ENCODE data around the gene SNTG2.

The SNTG2 gene

GRCh38 chr2:1309507-1309906 is 358.9 kb downstream of the SNTG2 start:
- no peaks in the 10 kb centered on the region for H3K36me3 ChIP-seq (ENCODE audit: insufficient read depth, low read length)
- peaks cover 4% of the 10 kb centered on the region; the same call in 1 of the 2 replicates for H3K4me1 ChIP-seq (ENCODE audit: insufficient read depth, low read length)
- no peaks in the 10 kb centered on the region for H3K9me3 ChIP-seq (ENCODE audit: control insufficient read depth, insufficient read depth, low read length)
- H3K9ac ChIP-seq (ENCODE audit: low read depth, low read length), result no peak overlapping the region

GRCh38 chr2:1310202-1310601 is 359.6 kb downstream of the SNTG2 start:
- Histone ChIP-seq H3K9ac (ENCODE audit: low read depth, low read length) (no peak overlapping the region), H3K36me3 (ENCODE audit: insufficient read depth, low read length) (no peaks in the 10 kb centered on the region), H3K4me1 (ENCODE audit: insufficient read depth, low read length) (peaks cover 4% of the 10 kb centered on the region; the same call in 1 of the 2 replicates), H3K9me3 (ENCODE audit: control insufficient read depth, insufficient read depth, low read length) (no peaks in the 10 kb centered on the region)

GRCh38 chr2:1310866-1311265 is 360.2 kb downstream of the SNTG2 start:
- no peaks in the 10 kb centered on the region for H3K36me3 ChIP-seq (ENCODE audit: insufficient read depth, low read length)
- H3K9me3 ChIP-seq (ENCODE audit: control insufficient read depth, insufficient read depth, low read length), result no peaks in the 10 kb centered on the region
- peaks cover 4% of the 10 kb centered on the region; the same call in 1 of the 2 replicates for H3K4me1 ChIP-seq (ENCODE audit: insufficient read depth, low read length)
- no peak overlapping the region for H3K9ac ChIP-seq (ENCODE audit: low read depth, low read length)

- Histone ChIP-seq H3K9ac (ENCODE audit: low read depth, low read length) (no peak overlapping the region), H3K4me1 (ENCODE audit: insufficient read depth, low read length) (peaks cover 4% of the 10 kb centered on the region; the same call in 1 of the 2 replicates), H3K36me3 (ENCODE audit: insufficient read depth, low read length) (no peaks in the 10 kb centered on the region), H3K9me3 (ENCODE audit: control insufficient read depth, insufficient read depth, low read length) (no peaks in the 10 kb centered on the region)
Measured at GRCh38 chr2:1313240-1313924, 362.7 kb downstream of the SNTG2 start.

GRCh38 chr2:1314254-1314653 is 363.6 kb downstream of the SNTG2 start:
- H3K9ac ChIP-seq (ENCODE audit: low read depth, low read length), result no peak overlapping the region
- H3K36me3 ChIP-seq (ENCODE audit: insufficient read depth, low read length), result no peaks in the 10 kb centered on the region
- H3K9me3 ChIP-seq (ENCODE audit: control insufficient read depth, insufficient read depth, low read length), result no peaks in the 10 kb centered on the region
- H3K4me1 ChIP-seq (ENCODE audit: insufficient read depth, low read length), result peaks cover 2% of the 10 kb centered on the region; the same call in 1 of the 2 replicates

GRCh38 chr2:1318366-1319009 is 367.8 kb downstream of the SNTG2 start:
- no peaks in the 10 kb centered on the region for H3K36me3 ChIP-seq (ENCODE audit: insufficient read depth, low read length)
- no peak overlapping the region for H3K9ac ChIP-seq (ENCODE audit: low read depth, low read length)
- H3K4me1 ChIP-seq (ENCODE audit: insufficient read depth, low read length), result no peaks in the 10 kb centered on the region
- no peaks in the 10 kb centered on the region for H3K9me3 ChIP-seq (ENCODE audit: control insufficient read depth, insufficient read depth, low read length)

GRCh38 chr2:1319393-1319792 is 368.7 kb downstream of the SNTG2 start:
- Histone ChIP-seq H3K9me3 (ENCODE audit: control insufficient read depth, insufficient read depth, low read length) (no peaks in the 10 kb centered on the region), H3K36me3 (ENCODE audit: insufficient read depth, low read length) (no peaks in the 10 kb centered on the region), H3K9ac (ENCODE audit: low read depth, low read length) (no peak overlapping the region), H3K4me1 (ENCODE audit: insufficient read depth, low read length) (no peaks in the 10 kb centered on the region)

GRCh38 chr2:1321321-1321720 is 370.7 kb downstream of the SNTG2 start:
- no peak overlapping the region for H3K9ac ChIP-seq (ENCODE audit: low read depth, low read length)
- H3K36me3 ChIP-seq (ENCODE audit: insufficient read depth, low read length), result no peaks in the 10 kb centered on the region
- H3K4me1 ChIP-seq (ENCODE audit: insufficient read depth, low read length), result no peaks in the 10 kb centered on the region

GRCh38 chr2:1324884-1325283 is 374.2 kb downstream of the SNTG2 start:
- H3K4me1 ChIP-seq (ENCODE audit: insufficient read depth, low read length), result no peaks in the 10 kb centered on the region

More at GRCh38 chr2:1321321-1321720, 370.7 kb downstream of the SNTG2 start:
- no peaks in the 10 kb centered on the region for H3K9me3 ChIP-seq (ENCODE audit: control insufficient read depth, insufficient read depth, low read length)

GRCh38 chr2:1328684-1329083 is 378.0 kb downstream of the SNTG2 start:
- Histone ChIP-seq H3K9me3 (ENCODE audit: control insufficient read depth, insufficient read depth, low read length) (no peaks in the 10 kb centered on the region), H3K36me3 (ENCODE audit: insufficient read depth, low read length) (no peaks in the 10 kb centered on the region), H3K9ac (ENCODE audit: low read depth, low read length) (no peak overlapping the region)

More at GRCh38 chr2:1324884-1325283, 374.2 kb downstream of the SNTG2 start:
- no peak overlapping the region for H3K9ac ChIP-seq (ENCODE audit: low read depth, low read length)
- no peaks in the 10 kb centered on the region for H3K9me3 ChIP-seq (ENCODE audit: control insufficient read depth, insufficient read depth, low read length)
- H3K36me3 ChIP-seq (ENCODE audit: insufficient read depth, low read length), result no peaks in the 10 kb centered on the region

GRCh38 chr2:1339388-1340140 is 388.9 kb downstream of the SNTG2 start:
- H3K9ac ChIP-seq (ENCODE audit: low read depth, low read length), result no peak overlapping the region
- peaks cover 7% of the 10 kb centered on the region; the same call in 1 of the 2 replicates for H3K4me1 ChIP-seq (ENCODE audit: insufficient read depth, low read length)
- H3K36me3 ChIP-seq (ENCODE audit: insufficient read depth, low read length), result no peaks in the 10 kb centered on the region; the same call in 1 of the 2 replicates
- no peaks in the 10 kb centered on the region; the same call in 1 of the 2 replicates for H3K9me3 ChIP-seq (ENCODE audit: control insufficient read depth, insufficient read depth, low read length)

More at GRCh38 chr2:1328684-1329083, 378.0 kb downstream of the SNTG2 start:
- H3K4me1 ChIP-seq (ENCODE audit: insufficient read depth, low read length), result no peaks in the 10 kb centered on the region

- Histone ChIP-seq H3K36me3 (ENCODE audit: insufficient read depth, low read length) (no peaks in the 10 kb centered on the region), H3K9ac (ENCODE audit: low read depth, low read length) (no peak overlapping the region), H3K4me1 (ENCODE audit: insufficient read depth, low read length) (peaks cover 7% of the 10 kb centered on the region; the same call in 1 of the 2 replicates)
Measured at GRCh38 chr2:1340141-1340512, 389.5 kb downstream of the SNTG2 start.

GRCh38 chr2:1341404-1342120 is 390.9 kb downstream of the SNTG2 start:
- Histone ChIP-seq H3K36me3 (ENCODE audit: insufficient read depth, low read length) (no peaks in the 10 kb centered on the region), H3K4me1 (ENCODE audit: insufficient read depth, low read length) (peaks cover 7% of the 10 kb centered on the region; the same call in 1 of the 2 replicates), H3K9ac (ENCODE audit: low read depth, low read length) (no peak overlapping the region), H3K9me3 (ENCODE audit: control insufficient read depth, insufficient read depth, low read length) (no peaks in the 10 kb centered on the region; the same call in 1 of the 2 replicates)

More at GRCh38 chr2:1340141-1340512, 389.5 kb downstream of the SNTG2 start:
- no peaks in the 10 kb centered on the region; the same call in 1 of the 2 replicates for H3K9me3 ChIP-seq (ENCODE audit: control insufficient read depth, insufficient read depth, low read length)

GRCh38 chr2:1348789-1349188 is 398.1 kb downstream of the SNTG2 start:
- Histone ChIP-seq H3K36me3 (ENCODE audit: insufficient read depth, low read length) (no peaks in the 10 kb centered on the region), H3K4me1 (ENCODE audit: insufficient read depth, low read length) (no peaks in the 10 kb centered on the region), H3K9ac (ENCODE audit: low read depth, low read length) (no peak overlapping the region), H3K9me3 (ENCODE audit: control insufficient read depth, insufficient read depth, low read length) (no peaks in the 10 kb centered on the region)

All from ES-I3 (cell line).